ENCODE measurements around the gene POMT1.

POMT1 gene

GRCh38 chr9:131555841-131556673 is 53.3 kb downstream of the POMT1 start:
- DNase-seq = no peak

- no peak for DNase-seq
Observed at GRCh38 chr9:131557855-131558548, 55.3 kb downstream of the POMT1 start.

- DNase-seq = no peak
Observed at GRCh38 chr9:131559421-131560000, 56.8 kb downstream of the POMT1 start.

- DNase-seq = no peak
Observed at GRCh38 chr9:131562032-131562959, 59.6 kb downstream of the POMT1 start.

- no peak for DNase-seq
Observed at GRCh38 chr9:131565369-131565768, 62.7 kb downstream of the POMT1 start.

- DNase-seq = no peak
Observed at GRCh38 chr9:131566158-131566557, 63.4 kb downstream of the POMT1 start.

GRCh38 chr9:131567910-131568309 is 65.2 kb downstream of the POMT1 start:
- no peak for DNase-seq
